ENCODE data around the gene HMCN2. TPM values are rescaled to one million over a fixed set of nuclear protein-coding genes. Genes with fewer than 3 reads are reported as not detected.

HMCN2 gene
- total and polyA plus RNA-seq, 2 of the 4 experiments (the other 2 are of a cell fraction): 0.02 TPM; not detected in 1

DNA sequence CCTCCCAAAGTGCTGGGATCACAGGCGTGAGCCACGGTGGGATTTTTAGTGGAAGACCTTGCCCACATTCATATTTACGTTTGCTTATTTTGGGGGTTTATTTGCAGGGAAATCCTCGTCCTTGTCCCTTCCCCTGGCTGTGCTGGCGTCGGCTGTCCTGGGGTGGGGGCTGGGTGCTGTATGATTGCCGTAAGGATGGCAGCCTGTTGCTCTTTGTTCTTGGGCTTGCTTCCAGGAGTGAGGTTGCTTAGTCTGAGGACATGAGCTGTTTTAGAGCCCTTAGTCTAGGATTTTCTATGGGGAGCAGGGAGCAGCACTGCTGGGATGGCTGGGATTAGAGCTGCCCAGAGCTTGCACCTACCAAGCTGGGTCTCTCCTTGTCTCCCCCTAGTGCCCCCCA, 93.4 kb downstream of the HMCN2 start:
- no peak overlapping the region for H3K4ac ChIP-seq (ENCODE audit: low read depth, low read length)
- no peak overlapping the region for H2AK9ac ChIP-seq (replicated peaks; ENCODE audit: low read depth, low read length, poor library complexity)
- no peak overlapping the region for H3K56ac ChIP-seq (ENCODE audit: extremely low read depth, insufficient read depth, low read length)
- no peak overlapping the region for H3K18ac ChIP-seq (ENCODE audit: low read depth, low read length)
- WGBS, 2 experiments (ENCODE audit: extremely low coverage in 2 of 2, insufficient read length in 1 of 2): 40% methylated on average over 1 of the region's 7 CpGs; no CpG with 5 or more reads in 1 of the 2 experiments
- no peak overlapping the region for H3K23ac ChIP-seq (ENCODE audit: low read depth, low read length)
- H4K91ac ChIP-seq (ENCODE audit: insufficient read depth, low read depth, low read length): no peak overlapping the region
- dilution Hi-C loops (cut with HindIII; ENCODE audit: low sequenced_read_pairs, unreplicated experiment) (no loop called here), in situ Hi-C loops (cut with MboI; ENCODE audit: low sequenced_read_pairs) (no loop called here), intact Hi-C loops (cut with micrococcal nuclease) (no loop called here)
- POLR2A ChIA-PET (ENCODE audit: unreplicated experiment): no interaction called here
- H2BK20ac ChIP-seq (ENCODE audit: low read depth, low read length): no peak overlapping the region
- no peak overlapping the region for H4K5ac ChIP-seq (ENCODE audit: low read depth, low read length)
- H3K27ac ChIP-seq (ENCODE audit: insufficient read depth, low read length): no peak overlapping the region
- ATAC-seq (ENCODE audit: low read depth): no peak
- DNase-seq: no peak
- no peaks in the 10 kb centered on the region for H3K4me1 ChIP-seq (ENCODE audit: control insufficient read depth, insufficient read depth, low read length)
- H3K27me3 ChIP-seq (ENCODE audit: control insufficient read depth, insufficient read depth, low read length): peaks cover 40% of the 10 kb centered on the region
- no peaks in the 10 kb centered on the region for H3K79me1 ChIP-seq (ENCODE audit: low read depth in 1 of 2, low read length in 2 of 2)
- H3K9me3 ChIP-seq (ENCODE audit: control insufficient read depth, insufficient read depth, low read length): no peaks in the 10 kb centered on the region; the same call in 1 of the 2 replicates
- CTCF ChIA-PET: no interaction called here
- no peaks in the 10 kb centered on the region for H3K9me1 ChIP-seq (ENCODE audit: insufficient read depth, low read length)
- H2BK120ac ChIP-seq (ENCODE audit: low read depth, low read length): no peak overlapping the region
- BruUV-seq (replicated peaks): no TSS peak
- H2AFZ ChIP-seq (replicated peaks; ENCODE audit: low read length, poor library complexity): no peak overlapping the region
- H3K9ac ChIP-seq (ENCODE audit: low read depth, low read length): no peak overlapping the region
- no peak overlapping the region for H2BK15ac ChIP-seq (ENCODE audit: low read depth, low read length)
- no peaks in the 10 kb centered on the region for H4K20me1 ChIP-seq (ENCODE audit: insufficient read depth, low read length)
- no peak overlapping the region for H3K14ac ChIP-seq (replicated peaks; ENCODE audit: low read depth, low read length)
- no peak for TF ChIP-seq CEBPB (IDR thresholded peaks at IDR 0.05; ENCODE audit: low read depth, low read length)
- no peak for TF ChIP-seq FOS (IDR thresholded peaks at IDR 0.05; ENCODE audit: low read depth, low read length)
- no peak for TF ChIP-seq RCOR1 (IDR thresholded peaks at IDR 0.05; ENCODE audit: insufficient replicate concordance, low read length)
- TF ChIP-seq, protein P1, sequence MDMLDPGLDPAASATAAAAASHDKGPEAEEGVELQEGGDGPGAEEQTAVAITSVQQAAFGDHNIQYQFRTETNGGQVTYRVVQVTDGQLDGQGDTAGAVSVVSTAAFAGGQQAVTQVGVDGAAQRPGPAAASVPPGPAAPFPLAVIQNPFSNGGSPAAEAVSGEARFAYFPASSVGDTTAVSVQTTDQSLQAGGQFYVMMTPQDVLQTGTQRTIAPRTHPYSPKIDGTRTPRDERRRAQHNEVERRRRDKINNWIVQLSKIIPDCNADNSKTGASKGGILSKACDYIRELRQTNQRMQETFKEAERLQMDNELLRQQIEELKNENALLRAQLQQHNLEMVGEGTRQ (IDR thresholded peaks at IDR 0.05; ENCODE audit: low read depth, low read length): no peak
- TF ChIP-seq MAFK (IDR thresholded peaks at IDR 0.05; ENCODE audit: low read depth, low read length): no peak
- TF ChIP-seq CHD1 (IDR thresholded peaks at IDR 0.05; ENCODE audit: low read depth, low read length): no peak
- H2BK5ac ChIP-seq (ENCODE audit: low read depth, low read length, poor library complexity, severe bottlenecking): no peak overlapping the region
- H3K4me2 ChIP-seq (ENCODE audit: low read depth, low read length): no peak overlapping the region
- H3K4me3 ChIP-seq (ENCODE audit: insufficient read depth, low read depth, low read length): no peak overlapping the region
- H3K36me3 ChIP-seq (ENCODE audit: control insufficient read depth, insufficient read depth, low read length): no peaks in the 10 kb centered on the region
- H4K8ac ChIP-seq (ENCODE audit: low read depth in 2 of 2, low read length in 2 of 2): no peak overlapping the region
- no peak overlapping the region for H2AK5ac ChIP-seq (ENCODE audit: low read depth, low read length)
